ENCODE results near the gene ABCA8. TPM values are rescaled to one million over a fixed set of nuclear protein-coding genes. Genes with fewer than 3 reads are reported as not detected.

The ABCA8 gene
- total RNA-seq, 4 donors from 2014 or later, result 43.6 to 76.6 (median 64.2) TPM

- Histone ChIP-seq H3K9me3 (no peaks in the 10 kb centered on the region), H3K27me3 (no peaks in the 10 kb centered on the region), H3K27ac (replicated peaks in 1 of 4) (no peak overlapping the region), H3K36me3 (peaks cover 0 to 14% (median 5%) of the 10 kb centered on the region in 4 donors), H3K4me3 (no peak overlapping the region), H3K4me1 (peaks cover 0 to 9% (median 0%) of the 10 kb centered on the region in 4 donors)
- WGBS, result 19% methylated on average over 2 of the region's 2 CpGs
- intact Hi-C loops (cut with DNase I), result no loop called here
- no peak for DNase-seq (ENCODE audit: extremely low spot score)
- TF ChIP-seq CTCF (IDR thresholded peaks at IDR 0.05), result no peak
- no peak for TF ChIP-seq POLR2AphosphoS5 (IDR thresholded peaks at IDR 0.05)
- TF ChIP-seq EP300 (IDR thresholded peaks at IDR 0.05), result no peak
- no peak for TF ChIP-seq POLR2A (IDR thresholded peaks at IDR 0.05; ENCODE audit: low read depth)
Observed at GRCh38 chr17:68981288-68981687, 26.1 kb upstream of the ABCA8 start.

- no peak for TF ChIP-seq EP300 (IDR thresholded peaks at IDR 0.05)
- TF ChIP-seq POLR2AphosphoS5 (IDR thresholded peaks at IDR 0.05), result no peak
- TF ChIP-seq POLR2A (IDR thresholded peaks at IDR 0.05; ENCODE audit: low read depth), result no peak
- TF ChIP-seq CTCF (IDR thresholded peaks at IDR 0.05), result no peak
- H3K4me1 ChIP-seq, result peaks cover 0 to 6% (median 2%) of the 10 kb centered on the region in 4 donors
- no peak overlapping the region for H3K4me3 ChIP-seq
- intact Hi-C loops (cut with DNase I), result loop anchor here (5.0 kb wide), 1 partner anchor 196 kb away; no protein-coding TSS in a partner anchor
- no peak for DNase-seq (ENCODE audit: extremely low spot score)
- no peaks in the 10 kb centered on the region for H3K9me3 ChIP-seq
- H3K36me3 ChIP-seq, result peaks cover 0 to 17% (median 3%) of the 10 kb centered on the region in 4 donors
- peaks cover 0 to 12% (median 0%) of the 10 kb centered on the region in 4 donors for H3K27me3 ChIP-seq
- WGBS, result 49% methylated on average over 3 of the region's 3 CpGs
- no peak overlapping the region for H3K27ac ChIP-seq (replicated peaks in 1 of 4)
Observed at GRCh38 chr17:68973098-68973846, 18.1 kb upstream of the ABCA8 start.

DNA sequence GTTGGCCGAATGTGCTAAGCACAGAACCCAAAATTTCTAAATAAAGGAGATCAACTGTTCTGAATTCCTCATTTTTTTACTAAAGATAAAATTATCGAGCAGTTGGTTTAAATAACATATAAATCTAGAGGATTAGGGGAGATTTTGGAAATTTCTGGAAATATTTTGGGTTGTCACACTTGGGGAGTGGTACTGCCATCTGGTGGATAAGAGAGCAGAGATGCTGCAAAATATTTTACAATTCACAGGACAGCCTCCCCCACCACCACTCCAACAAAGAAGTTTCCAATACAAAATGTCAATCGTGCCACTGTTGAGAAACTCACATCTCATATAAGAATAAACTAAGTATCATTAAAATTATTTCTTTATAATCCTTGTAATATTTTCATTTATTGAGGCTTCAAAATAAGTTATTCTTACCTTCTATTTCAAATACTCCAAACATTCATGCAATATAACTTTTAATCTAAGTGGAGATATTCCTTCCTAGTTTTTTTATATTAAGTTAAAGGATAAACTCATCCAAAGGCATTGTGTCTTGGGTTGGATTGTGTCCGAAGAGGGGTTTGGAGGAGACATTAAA, 17.0 kb upstream of the ABCA8 start:
- H3K27ac ChIP-seq (replicated peaks in 1 of 4), result no peak overlapping the region
- H3K4me1 ChIP-seq, result peaks cover 0 to 6% (median 2%) of the 10 kb centered on the region in 4 donors
- WGBS, result 50% methylated on average over 4 of the region's 4 CpGs
- no peaks in the 10 kb centered on the region for H3K9me3 ChIP-seq
- H3K36me3 ChIP-seq, result peaks cover 0 to 17% (median 3%) of the 10 kb centered on the region in 4 donors
- H3K4me3 ChIP-seq, result no peak overlapping the region
- TF ChIP-seq POLR2AphosphoS5 (IDR thresholded peaks at IDR 0.05) (no peak), CTCF (IDR thresholded peaks at IDR 0.05) (peak; percentile 38 to 53 (median 42))
- peaks cover 0 to 12% (median 0%) of the 10 kb centered on the region in 4 donors for H3K27me3 ChIP-seq
- intact Hi-C loops (cut with DNase I), result loop anchor here (5.0 kb wide), 1 partner anchor 195 kb away; no protein-coding TSS in a partner anchor
- DNase-seq (ENCODE audit: extremely low spot score), result no peak

- intact Hi-C loops (cut with DNase I), result no loop called here
- peak; percentile 45 for DNase-seq (ENCODE audit: extremely low spot score)
- 58% methylated on average over 5 of the region's 5 CpGs for WGBS
- no peak overlapping the region for H3K27ac ChIP-seq (replicated peaks in 1 of 4)
- peaks cover 0 to 6% (median 2%) of the 10 kb centered on the region in 4 donors for H3K4me1 ChIP-seq
- TF ChIP-seq POLR2AphosphoS5 (IDR thresholded peaks at IDR 0.05) (no peak), POLR2A (IDR thresholded peaks at IDR 0.05; ENCODE audit: low read depth) (no peak), CTCF (IDR thresholded peaks at IDR 0.05) (no peak), EP300 (IDR thresholded peaks at IDR 0.05) (no peak)
- no peaks in the 10 kb centered on the region for H3K36me3 ChIP-seq
- no peak overlapping the region for H3K4me3 ChIP-seq
- H3K9me3 ChIP-seq, result no peaks in the 10 kb centered on the region
- peaks cover 0 to 12% (median 0%) of the 10 kb centered on the region in 4 donors for H3K27me3 ChIP-seq
Observed at GRCh38 chr17:68969101-68969500, 13.9 kb upstream of the ABCA8 start.
